H1 (cell line): ENCODE data around the gene FRS2. TPM values are rescaled to one million over a fixed set of nuclear protein-coding genes. Genes with fewer than 3 reads are reported as not detected.

Experiments
- CTCF ChIA-PET: fragments of 300-600 bp; sonication (Branson Sonifier 250); formaldehyde crosslinking; loops from one replicate; lab custom pipeline; 2021; ENCODE audit not compliant: partially characterized antibody; lab: Charles Lee
- POLR2A ChIA-PET: fragments of 300-600 bp; sonication (Branson Sonifier 250); formaldehyde crosslinking; loops from one replicate; lab custom pipeline; 2021; ENCODE audit warnings: inconsistent platforms; ENCODE audit not compliant: partially characterized antibody; lab: Charles Lee
- DNase-seq, 2 experiments: peaks; one replicate each; pipeline versions ENCODE4 v3.0.0 to v3.0.0-alpha.2; 2010 to 2022; ENCODE audit warnings: low spot score in 2 of 2, low read depth in 1 of 2, mixed read lengths in 1 of 2
- FAIRE-seq: peaks from 2 replicates; lab custom pipeline; 2011; peaks lifted over from hg19 to GRCh38; lab: Jason Lieb, UNC
- H2AFZ ChIP-seq: 2 replicates; pipeline ENCODE4 v1.8.1; 2012; ENCODE audit warnings: low read length, inconsistent platforms
- H2AK5ac ChIP-seq: 2 replicates; pipeline ENCODE4 v1.6.1; 2013; ENCODE audit warnings: low read depth, low read length
- H2BK120ac ChIP-seq: replicated peaks from 2 replicates; pipeline ENCODE3; 2013; ENCODE audit warnings: low read depth, low read length, inconsistent platforms
- H2BK12ac ChIP-seq: 2 replicates; pipeline ENCODE4 v1.6.1; 2013; ENCODE audit warnings: low read depth, low read length
- H2BK15ac ChIP-seq: 2 replicates; pipeline ENCODE4 v1.6.1; 2013; ENCODE audit warnings: low read length
- H2BK20ac ChIP-seq: 2 replicates; pipeline ENCODE4 v1.6.1; 2013; ENCODE audit warnings: low read length
- H2BK5ac ChIP-seq: 2 replicates; pipeline ENCODE4 v1.6.1; 2013; ENCODE audit warnings: low read depth, low read length
- H3K14ac ChIP-seq: 2 replicates; pipeline ENCODE4 v1.6.1; 2013; ENCODE audit warnings: inconsistent platforms; ENCODE audit not compliant: insufficient read length
- H3K18ac ChIP-seq: 2 replicates; pipeline ENCODE4 v1.6.1; 2013; ENCODE audit warnings: low read length; ENCODE audit errors: extremely low read depth
- H3K23ac ChIP-seq: 2 replicates; pipeline ENCODE4 v1.6.1; 2013; ENCODE audit warnings: inconsistent platforms; ENCODE audit not compliant: insufficient read length
- H3K23me2 ChIP-seq: 2 replicates; pipeline ENCODE4 v1.6.1; 2013; ENCODE audit warnings: low read depth, low read length
- H3K27ac ChIP-seq: 2 replicates; pipeline ENCODE4 v1.6.1; 2011; ENCODE audit warnings: low read depth, low read length, inconsistent platforms
- H3K27me3 ChIP-seq, 4 experiments: replicated peaks in 1 of 4; 1 replicate in 1 of 4; 2 replicates in 3 of 4; pipeline versions ENCODE4 v1.6.1 to v1.8.1; 2011 to 2013; ENCODE audit warnings: low read length in 3 of 4, mild to moderate bottlenecking in 3 of 4, inconsistent platforms in 2 of 4, mixed read lengths in 2 of 4, moderate library complexity in 1 of 4; ENCODE audit not compliant: control insufficient read depth in 3 of 4, insufficient read depth in 3 of 4; ENCODE audit errors: extremely low read depth in 1 of 4
- H3K36me3 ChIP-seq, 4 experiments: 2 replicates each; pipeline versions ENCODE4 v1.6.1 to v1.8.1; 2011 to 2013; ENCODE audit warnings: mild to moderate bottlenecking in 4 of 4, low read length in 3 of 4, moderate library complexity in 2 of 4, control low read depth in 1 of 4, inconsistent platforms in 1 of 4; ENCODE audit not compliant: insufficient read depth in 4 of 4, control insufficient read depth in 2 of 4
- H3K4ac ChIP-seq: replicated peaks from 2 replicates; pipeline ENCODE3; 2013; ENCODE audit warnings: low read length, low read depth, mixed read lengths, inconsistent platforms; ENCODE audit not compliant: insufficient read length
- H3K4me1 ChIP-seq, 4 experiments: replicated peaks in 1 of 4; 1 replicate in 1 of 4; 2 replicates in 3 of 4; pipeline versions ENCODE4 v1.6.1 to v1.8.1; 2011 to 2013; ENCODE audit warnings: low read length in 3 of 4, inconsistent platforms in 2 of 4, mixed read lengths in 1 of 4; ENCODE audit not compliant: insufficient read depth in 4 of 4, control insufficient read depth in 3 of 4
- H3K4me2 ChIP-seq, 2 experiments: 2 replicates each; pipeline versions ENCODE4 v1.6.1 to v1.8.1; 2011 to 2013; ENCODE audit warnings: low read depth in 2 of 2, low read length in 2 of 2, control low read depth in 1 of 2, inconsistent platforms in 1 of 2, mild to moderate bottlenecking in 1 of 2; ENCODE audit not compliant: insufficient read depth in 1 of 2
- H3K4me3 ChIP-seq, 4 experiments: fragments of 200-600, 300-600 bp in 1 of 4; sonication (generic), shearing (Covaris generic), sonication (Bioruptor Twin) in 1 of 4; 2 replicates each; pipeline versions ENCODE4 v1.5.1 to v1.8.1; 2011 to 2016; ENCODE audit warnings: low read length in 4 of 4, low read depth in 3 of 4, control low read depth in 2 of 4, inconsistent platforms in 2 of 4, mild to moderate bottlenecking in 2 of 4, mixed read lengths in 1 of 4, moderate library complexity in 1 of 4; ENCODE audit not compliant: insufficient read depth in 2 of 4; ENCODE audit errors: extremely low read depth in 1 of 4
- H3K56ac ChIP-seq: replicated peaks from 2 replicates; pipeline ENCODE3; 2013; ENCODE audit warnings: low read depth, mild to moderate bottlenecking, mixed read lengths, low read length, inconsistent platforms; ENCODE audit not compliant: insufficient read length
- H3K79me1 ChIP-seq: 2 replicates; pipeline ENCODE4 v1.6.1; 2013; ENCODE audit warnings: low read depth, low read length, control low read depth
- H3K79me2 ChIP-seq, 2 experiments: 2 replicates each; pipeline versions ENCODE4 v1.6.1 to v1.8.1; 2012 to 2013; ENCODE audit warnings: low read length in 2 of 2, mild to moderate bottlenecking in 2 of 2, inconsistent platforms in 1 of 2; ENCODE audit not compliant: insufficient read depth in 2 of 2, control insufficient read depth in 1 of 2
- H3K9ac ChIP-seq, 4 experiments: replicated peaks in 1 of 4; 1 replicate in 1 of 4; 2 replicates in 3 of 4; pipeline versions ENCODE4 v1.6.1 to v1.8.1; 2011 to 2013; ENCODE audit warnings: low read depth in 3 of 4, low read length in 3 of 4, control low read depth in 2 of 4, mild to moderate bottlenecking in 2 of 4, moderate library complexity in 2 of 4, inconsistent platforms in 1 of 4; ENCODE audit errors: extremely low read depth in 1 of 4
- H3K9me3 ChIP-seq, 2 experiments: 2 replicates each; pipeline versions ENCODE4 v1.6.1 to v1.8.1; 2012 to 2013; ENCODE audit warnings: mild to moderate bottlenecking in 2 of 2, moderate library complexity in 2 of 2, control low read depth in 1 of 2, inconsistent platforms in 1 of 2, low read depth in 1 of 2, low read length in 1 of 2, mixed read lengths in 1 of 2; ENCODE audit not compliant: insufficient read depth in 2 of 2
- H4K20me1 ChIP-seq, 2 experiments: replicated peaks in 1 of 2; 2 replicates each; pipeline versions ENCODE3 to v1.8.1; 2011 to 2013; ENCODE audit warnings: inconsistent platforms in 2 of 2, low read length in 2 of 2, mild to moderate bottlenecking in 1 of 2; ENCODE audit not compliant: insufficient read depth in 2 of 2, control insufficient read depth in 1 of 2
- H4K5ac ChIP-seq: 2 replicates; pipeline ENCODE4 v1.6.1; 2013; ENCODE audit warnings: low read length, low read depth, mixed read lengths, inconsistent platforms; ENCODE audit not compliant: insufficient read length
- H4K8ac ChIP-seq: 2 replicates; pipeline ENCODE4 v1.8.0; 2013; ENCODE audit warnings: mild to moderate bottlenecking, moderate library complexity, low read length, inconsistent platforms; ENCODE audit not compliant: insufficient read depth; ENCODE audit errors: extremely low read depth
- H4K91ac ChIP-seq: replicated peaks from 2 replicates; pipeline ENCODE3; 2013; ENCODE audit warnings: low read length, mixed read lengths, inconsistent platforms; ENCODE audit not compliant: insufficient read length
- ATF2 ChIP-seq: IDR thresholded peaks from 2 replicates; pipeline ENCODE4 v1.6.1; 2012; ENCODE audit warnings: low read length, inconsistent platforms
- GTF2F1 ChIP-seq: IDR thresholded peaks from 2 replicates; pipeline ENCODE4 v1.6.1; 2012; ENCODE audit warnings: low read depth, low read length, improper control_type of control experiment, borderline replicate concordance
- HDAC6 ChIP-seq: IDR thresholded peaks from one replicate; pipeline ENCODE4 v1.7.1; 2012; ENCODE audit warnings: low read depth, mild to moderate bottlenecking, inconsistent platforms, low read length, moderate library complexity
- KDM4A ChIP-seq: IDR thresholded peaks from one replicate; pipeline ENCODE4 v1.7.1; 2012; ENCODE audit warnings: low read depth, mild to moderate bottlenecking, moderate library complexity, low read length, inconsistent platforms; ENCODE audit not compliant: severe bottlenecking
- MAFK ChIP-seq: IDR thresholded peaks from 2 replicates; pipeline ENCODE4 v1.6.1; 2012; ENCODE audit warnings: low read depth, mild to moderate bottlenecking, improper control_type of control experiment, low read length
- PHF8 ChIP-seq: fragments of 200-600 bp; sonication (generic); conservative IDR thresholded peaks from 2 replicates; pipeline ENCODE4 v1.7.1; 2012; ENCODE audit warnings: low read depth, mild to moderate bottlenecking, inconsistent platforms, low read length, moderate library complexity
- RXRA ChIP-seq: IDR thresholded peaks from 2 replicates; pipeline ENCODE4 v1.6.1; 2011; ENCODE audit warnings: low read depth, mild to moderate bottlenecking, low read length, moderate library complexity; ENCODE audit not compliant: insufficient read depth
- SIRT6 ChIP-seq: IDR thresholded peaks from one replicate; pipeline ENCODE4 v1.7.1; 2012; ENCODE audit warnings: low read length, inconsistent platforms
- TAF1 ChIP-seq: IDR thresholded peaks from 2 replicates; pipeline ENCODE4 v1.6.1; 2011; ENCODE audit warnings: mild to moderate bottlenecking, low read depth, low read length
- WGBS, 2 experiments: shearing (Covaris generic) in 1 of 2; methylation state at CpG; one replicate each; pipeline versions ENCODE4 v1.1.6 to v1.1.7; 2013 to 2015; ENCODE audit warnings: low lambda C conversion rate in 2 of 2, mixed read lengths in 2 of 2, inconsistent platforms in 1 of 2, low coverage in 1 of 2, missing lambda C conversion rate in 1 of 2; ENCODE audit not compliant: insufficient replicate concordance in 2 of 2, insufficient coverage in 1 of 2, insufficient read length in 1 of 2; ENCODE audit errors: extremely low coverage in 1 of 2, missing lambda C conversion rate in 1 of 2; 5-methylcytosine and 5-hydroxymethylcytosine counted together
- polyA plus RNA-seq, 7 experiments: library from polyadenylated mRNA; depleted of rRNA in 3 of 7; stranded (reverse) in 5 of 7; unstranded in 2 of 7; fragments of >200 nt in 5 of 7; fragments of 200-250 nt in 2 of 7; gene quantifications; 1 replicate in 5 of 7; 2 replicates in 1 of 7; 4 replicates in 1 of 7; pipeline versions ENCODE4 v1.2.1 to v1.2.3, GENCODE V29; 2011 to 2013; ENCODE audit warnings: missing spikeins in 2 of 7, mixed read lengths in 2 of 7
- total RNA-seq: library from RNA; stranded (reverse); fragmentation: NEBNext Ultra II Directional; extraction: Animal tissue kit (Norgen Biotek cat#: 25700); gene quantifications from 2 replicates; pipeline ENCODE4 v1.2.1, GENCODE V29; 2021

The FRS2 gene
- total and polyA plus RNA-seq, 2 of the 8 experiments (the other 6 are each of a cell fraction or from before 2014, with no cell fraction given) = 10.3 to 35.8 TPM

- Histone ChIP-seq H3K27ac (no peak overlapping the region), H3K27me3 (no peaks in the 10 kb centered on the region), H3K79me2 (no peaks in the 10 kb centered on the region), H3K9ac (no peak overlapping the region), H4K20me1 (peaks cover 1 to 2% of the 10 kb centered on the region in 2 experiments), H2BK15ac (no peak overlapping the region), H4K8ac (no peak overlapping the region), H2BK20ac (no peak overlapping the region), H2BK12ac (no peak overlapping the region), H3K4ac (no peak overlapping the region), H2AK5ac (no peak overlapping the region), H2AFZ (no peak overlapping the region), H3K9me3 (no peaks in the 10 kb centered on the region), H3K4me2 (no peak overlapping the region), H3K36me3 (peaks cover 7 to 15% (median 14%) of the 10 kb centered on the region in 4 experiments; a peak in 7 of 8 replicates), H3K4me1 (no peaks in the 10 kb centered on the region), H3K4me3 (no peak overlapping the region), H2BK5ac (no peak overlapping the region), H3K79me1 (no peaks in the 10 kb centered on the region), H4K5ac (no peak overlapping the region), H3K23ac (no peak overlapping the region), H3K23me2 (no peaks in the 10 kb centered on the region), H3K14ac (no peak overlapping the region), H2BK120ac (no peak overlapping the region), H3K18ac (no peak overlapping the region), H3K56ac (no peak overlapping the region), H4K91ac (no peak overlapping the region)
- ChIA-PET POLR2A (interaction anchor here (2.3 kb wide), 1 partner anchor 9 kb away, joined by 11 read pairs; no protein-coding TSS in a partner anchor), CTCF (interaction anchor here (0.6 to 8.6 kb wide), 5 partner anchors 8 to 951 kb away, joined by 3 to 69 read pairs (median 5); no protein-coding TSS in a partner anchor)
- DNase-seq (no peak), FAIRE-seq (no peak)
- 87% methylated on average over 4 of the region's 4 CpGs; no CpG with 5 or more reads in 1 of the 2 experiments for WGBS, 2 experiments
- TF ChIP-seq HDAC6 (no peak), TAF1 (no peak), PHF8 (no peak), GTF2F1 (no peak), MAFK (no peak), KDM4A (no peak), SIRT6 (no peak), RXRA (no peak), ATF2 (no peak)
These were observed 108.8 kb downstream of the FRS2 start for GRCh38 chr12:69579029-69579428.
